Nephron (organoid): ENCODE data around the gene NRGN.

Experiments
- H3K27ac Mint-ChIP-seq, 3 experiments: 2 replicates each; pipeline ENCODE4 v1.8.0; 2020; ENCODE audit warnings: mixed read lengths in 3 of 3, mild to moderate bottlenecking in 2 of 3, moderate library complexity in 1 of 3
- H3K27me3 Mint-ChIP-seq: 2 replicates; pipeline ENCODE4 v1.8.0; 2021; ENCODE audit warnings: low read depth, mild to moderate bottlenecking, moderate library complexity, mixed read lengths
- H3K36me3 Mint-ChIP-seq: 2 replicates; pipeline ENCODE4 v1.8.0; 2020; ENCODE audit warnings: low read depth, mixed read lengths
- H3K4me1 Mint-ChIP-seq: 2 replicates; pipeline ENCODE4 v1.8.0; 2020; ENCODE audit warnings: mixed read lengths
- H3K4me3 Mint-ChIP-seq, 3 experiments: 2 replicates each; pipeline ENCODE4 v1.8.0; 2020; ENCODE audit warnings: mild to moderate bottlenecking in 3 of 3, mixed read lengths in 3 of 3, moderate library complexity in 2 of 3
- H3K9me3 Mint-ChIP-seq: 2 replicates; pipeline ENCODE4 v1.8.0; 2020; ENCODE audit warnings: mixed read lengths
- CTCF ChIP-seq, 3 experiments: fragments of 200-600 bp; sonication (generic); IDR thresholded peaks; one replicate each; pipeline ENCODE4 v1.5.0; 2021; ENCODE audit warnings: antibody characterized with exemption in 3 of 3; ENCODE audit not compliant: unreplicated experiment in 3 of 3

Gene NRGN

GRCh38 chr11:124716591-124716990 is 23.2 kb upstream of the NRGN start:
- no peak overlapping the region for H3K4me3 Mint-ChIP-seq
- no peak overlapping the region for H3K27ac Mint-ChIP-seq
- no peak for TF ChIP-seq CTCF (IDR thresholded peaks at IDR 0.05; ENCODE audit: unreplicated experiment in 3 of 3)
- peaks cover 79% of the 10 kb centered on the region for H3K27me3 Mint-ChIP-seq
- H3K9me3 Mint-ChIP-seq: no peaks in the 10 kb centered on the region
- H3K4me1 Mint-ChIP-seq: peaks cover 19% of the 10 kb centered on the region
- no peaks in the 10 kb centered on the region for H3K36me3 Mint-ChIP-seq

- Mint-ChIP-seq H3K4me3 (peak overlapping the region; percentile 75 to 82 (median 77)), H3K27ac (no peak overlapping the region), H3K4me1 (peaks cover 19% of the 10 kb centered on the region), H3K27me3 (peaks cover 84% of the 10 kb centered on the region), H3K36me3 (no peaks in the 10 kb centered on the region), H3K9me3 (no peaks in the 10 kb centered on the region)
- TF ChIP-seq CTCF (IDR thresholded peaks at IDR 0.05; ENCODE audit: unreplicated experiment in 3 of 3): no peak
Measured at GRCh38 chr11:124717421-124717785, 22.3 kb upstream of the NRGN start.

- peak overlapping the region; percentile 75 to 82 (median 77) for H3K4me3 Mint-ChIP-seq
- H3K9me3 Mint-ChIP-seq: no peaks in the 10 kb centered on the region
- peaks cover 22% of the 10 kb centered on the region for H3K4me1 Mint-ChIP-seq
- no peak for TF ChIP-seq CTCF (IDR thresholded peaks at IDR 0.05; ENCODE audit: unreplicated experiment in 3 of 3)
- peaks cover 90% of the 10 kb centered on the region for H3K27me3 Mint-ChIP-seq
- H3K27ac Mint-ChIP-seq: peak overlapping the region in 2 of 3 experiments; percentile 5 to 8
- H3K36me3 Mint-ChIP-seq: no peaks in the 10 kb centered on the region
Measured at GRCh38 chr11:124717786-124718651, 21.7 kb upstream of the NRGN start.

- no peaks in the 10 kb centered on the region for H3K9me3 Mint-ChIP-seq
- peaks cover 22% of the 10 kb centered on the region for H3K4me1 Mint-ChIP-seq
- no peaks in the 10 kb centered on the region for H3K36me3 Mint-ChIP-seq
- no peak overlapping the region for H3K27ac Mint-ChIP-seq
- H3K4me3 Mint-ChIP-seq: peak overlapping the region; percentile 51 to 75 (median 60)
- peaks cover 94% of the 10 kb centered on the region for H3K27me3 Mint-ChIP-seq
- no peak for TF ChIP-seq CTCF (IDR thresholded peaks at IDR 0.05; ENCODE audit: unreplicated experiment in 3 of 3)
Measured at GRCh38 chr11:124718801-124719200, 20.9 kb upstream of the NRGN start.

GRCh38 chr11:124719534-124719933 is 20.2 kb upstream of the NRGN start:
- no peak overlapping the region for H3K27ac Mint-ChIP-seq
- no peaks in the 10 kb centered on the region for H3K9me3 Mint-ChIP-seq
- TF ChIP-seq CTCF (IDR thresholded peaks at IDR 0.05; ENCODE audit: unreplicated experiment in 3 of 3): no peak
- peak overlapping the region in 2 of 3 experiments; percentile 51 to 75 for H3K4me3 Mint-ChIP-seq
- H3K27me3 Mint-ChIP-seq: peaks cover 94% of the 10 kb centered on the region
- peaks cover 25% of the 10 kb centered on the region for H3K4me1 Mint-ChIP-seq
- no peaks in the 10 kb centered on the region for H3K36me3 Mint-ChIP-seq

GRCh38 chr11:124722176-124722575 is 17.6 kb upstream of the NRGN start:
- Mint-ChIP-seq H3K4me1 (peaks cover 42% of the 10 kb centered on the region), H3K9me3 (no peaks in the 10 kb centered on the region), H3K36me3 (no peaks in the 10 kb centered on the region), H3K4me3 (no peak overlapping the region), H3K27me3 (peaks cover 89% of the 10 kb centered on the region), H3K27ac (no peak overlapping the region)
- no peak for TF ChIP-seq CTCF (IDR thresholded peaks at IDR 0.05; ENCODE audit: unreplicated experiment in 3 of 3)
